Activated T-cell treated with anti-CD3 and anti-CD28 coated beads for 24 hours (primary cell): ENCODE measurements around the gene SUMO2.
"Not testable (repeated sequence)": the region's sequence is repeated elsewhere in the genome, so short reads cannot be mapped to it uniquely, and the experiment has no call there.

Source experiments
- DNase-seq: peaks from one replicate; pipeline ENCODE4 v3.0.0-alpha.2; 2020; ENCODE audit warnings: low read depth

SUMO2 gene

DNA sequence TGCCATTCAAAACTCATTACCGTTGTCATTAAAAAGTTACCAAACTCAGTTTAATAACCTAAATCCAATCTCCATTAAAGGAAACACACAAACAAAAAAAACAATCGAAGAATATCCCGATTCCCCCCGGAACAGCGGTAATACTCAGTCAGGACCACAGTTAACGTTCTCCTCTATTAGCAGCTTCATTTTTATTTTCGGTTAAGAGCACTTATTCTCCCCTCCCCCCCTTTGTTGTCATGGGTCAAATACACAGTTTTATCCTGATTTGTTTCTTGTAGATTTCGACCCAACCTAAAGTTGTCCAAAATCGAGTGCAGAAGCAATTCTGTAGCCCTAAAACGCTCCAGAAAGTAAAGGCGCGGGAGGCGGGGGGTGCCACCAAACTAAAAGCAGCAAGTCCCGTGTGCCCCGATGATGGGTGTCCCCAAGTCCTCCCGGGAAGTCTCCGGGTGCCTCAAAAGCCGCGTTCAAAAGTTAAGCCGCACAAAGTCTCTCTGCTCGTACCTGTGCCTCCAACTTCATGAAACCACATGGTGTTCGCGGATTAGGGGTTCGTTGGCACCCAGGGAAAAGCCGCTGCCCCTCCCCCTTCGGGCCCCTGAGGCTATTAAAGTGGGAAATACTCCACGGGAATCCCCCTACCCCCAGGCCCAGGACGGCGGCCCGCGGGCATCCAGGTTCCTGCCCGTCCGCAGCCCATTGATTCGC lies 996 bp downstream of the SUMO2 start:
- peak; percentile 16 for DNase-seq

- no peak for DNase-seq
Measured at GRCh38 chr17:75181110-75181509, 1.6 kb downstream of the SUMO2 start.

- no peak for DNase-seq
Measured at GRCh38 chr17:75178453-75178852, 4.3 kb downstream of the SUMO2 start.

DNA sequence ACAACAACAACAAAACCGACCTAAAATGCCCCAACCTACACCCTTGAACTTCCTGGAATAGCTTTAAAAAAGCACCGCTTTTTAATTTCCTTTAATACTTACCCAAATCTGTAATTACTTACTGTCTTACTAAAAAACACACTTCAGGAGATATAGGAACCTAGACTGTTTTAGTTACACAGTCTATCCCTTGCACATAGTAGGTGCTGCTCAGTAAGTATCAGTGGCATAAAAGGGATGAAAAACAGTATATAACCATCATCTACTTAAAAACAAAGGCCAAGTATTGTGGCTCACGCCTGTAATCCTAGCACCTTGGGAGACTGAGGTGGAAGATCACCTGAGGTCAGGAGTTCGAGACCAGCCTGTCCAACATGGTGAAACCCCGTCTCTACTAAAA lies 6.1 kb downstream of the SUMO2 start:
- DNase-seq: no peak

GRCh38 chr17:75174996-75175395 lies 7.8 kb downstream of the SUMO2 start:
- DNase-seq: no peak

DNA sequence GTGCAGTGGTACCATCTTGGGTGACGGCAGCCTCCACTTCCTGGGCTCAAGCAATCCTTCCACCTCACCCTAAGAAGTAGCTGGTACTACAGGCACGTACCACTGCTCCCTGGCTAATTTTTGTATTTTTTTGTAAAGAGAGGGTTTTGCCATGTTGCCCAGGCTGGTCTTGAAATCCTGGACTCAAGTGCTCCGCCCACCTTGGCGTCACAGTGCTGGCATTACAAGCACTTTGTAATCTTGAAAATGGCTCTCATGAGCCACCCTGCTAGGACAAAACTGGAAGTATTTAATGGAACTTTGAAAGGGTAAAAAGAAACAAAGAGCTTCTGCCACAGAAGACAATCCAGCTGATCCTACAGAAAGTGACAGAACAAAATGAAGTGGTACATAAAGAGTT lies 9.2 kb downstream of the SUMO2 start:
- no peak for DNase-seq

- DNase-seq: no peak
Measured at GRCh38 chr17:75168998-75169397, 13.8 kb downstream of the SUMO2 start.

- DNase-seq: not testable (repeated sequence)
Measured at GRCh38 chr17:75164606-75165005, 18.2 kb downstream of the SUMO2 start.

DNA sequence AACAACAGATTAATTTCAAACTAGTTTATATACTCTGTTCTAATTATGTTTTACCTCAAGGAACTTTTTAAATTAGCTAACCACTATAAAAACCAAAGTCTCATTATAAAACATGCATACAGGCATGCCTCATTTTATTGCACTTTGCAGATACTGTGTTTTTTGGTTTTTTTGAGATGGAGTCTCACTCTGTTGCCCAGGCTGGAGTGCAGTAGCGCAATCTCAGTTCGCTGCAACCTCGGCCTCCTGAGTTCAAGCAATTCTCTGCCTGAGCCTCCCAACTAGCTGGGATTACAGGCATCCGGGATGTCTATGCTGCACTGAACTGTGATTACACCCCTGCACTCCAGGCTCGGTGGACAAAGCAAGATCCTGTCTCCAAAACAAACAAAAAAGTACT lies 19.7 kb downstream of the SUMO2 start:
- DNase-seq: no peak

GRCh38 chr17:75160211-75160610 lies 22.5 kb downstream of the SUMO2 start:
- no peak for DNase-seq

GRCh38 chr17:75159196-75160031 lies 23.3 kb downstream of the SUMO2 start:
- no peak for DNase-seq

DNA sequence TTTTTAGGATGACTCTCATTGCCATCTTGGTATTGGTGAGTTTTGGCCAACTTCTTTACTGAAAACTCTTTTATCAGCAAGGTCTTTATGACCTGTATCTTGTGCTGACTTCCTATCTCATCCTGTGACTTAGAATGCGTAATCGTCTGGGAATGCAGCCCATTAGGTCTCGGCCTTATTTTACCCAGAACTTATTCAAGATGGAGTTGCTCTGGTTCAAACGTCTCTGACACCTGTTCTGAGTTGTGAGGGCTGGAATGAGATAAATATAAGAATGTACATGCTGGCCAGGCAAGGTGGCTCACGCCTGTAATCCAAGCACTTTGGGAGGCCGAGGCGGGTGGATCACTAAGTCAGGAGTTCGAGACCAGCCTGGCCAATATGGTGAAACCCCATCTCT lies 24.3 kb downstream of the SUMO2 start:
- not testable (repeated sequence) for DNase-seq

DNA sequence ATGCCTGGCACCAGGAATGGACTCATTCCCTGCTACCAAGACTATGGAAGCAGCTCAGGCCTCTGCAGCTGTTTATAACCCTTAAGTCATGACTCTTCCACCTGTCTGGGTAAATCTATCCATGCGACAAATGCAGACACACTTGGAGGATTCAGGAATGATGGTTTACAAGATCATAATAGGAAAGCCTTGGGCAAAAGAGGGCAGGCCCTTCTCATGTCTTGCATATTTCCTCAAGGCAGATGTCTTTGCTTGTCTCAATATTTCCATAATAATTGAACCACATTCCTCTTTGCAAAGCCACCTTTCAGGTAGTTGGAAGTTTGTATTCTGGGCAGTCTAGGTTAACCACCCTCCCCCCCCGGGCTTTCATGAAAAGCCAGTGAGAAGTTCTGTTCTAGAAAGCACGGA lies 27.6 kb downstream of the SUMO2 start:
- no peak for DNase-seq

DNA sequence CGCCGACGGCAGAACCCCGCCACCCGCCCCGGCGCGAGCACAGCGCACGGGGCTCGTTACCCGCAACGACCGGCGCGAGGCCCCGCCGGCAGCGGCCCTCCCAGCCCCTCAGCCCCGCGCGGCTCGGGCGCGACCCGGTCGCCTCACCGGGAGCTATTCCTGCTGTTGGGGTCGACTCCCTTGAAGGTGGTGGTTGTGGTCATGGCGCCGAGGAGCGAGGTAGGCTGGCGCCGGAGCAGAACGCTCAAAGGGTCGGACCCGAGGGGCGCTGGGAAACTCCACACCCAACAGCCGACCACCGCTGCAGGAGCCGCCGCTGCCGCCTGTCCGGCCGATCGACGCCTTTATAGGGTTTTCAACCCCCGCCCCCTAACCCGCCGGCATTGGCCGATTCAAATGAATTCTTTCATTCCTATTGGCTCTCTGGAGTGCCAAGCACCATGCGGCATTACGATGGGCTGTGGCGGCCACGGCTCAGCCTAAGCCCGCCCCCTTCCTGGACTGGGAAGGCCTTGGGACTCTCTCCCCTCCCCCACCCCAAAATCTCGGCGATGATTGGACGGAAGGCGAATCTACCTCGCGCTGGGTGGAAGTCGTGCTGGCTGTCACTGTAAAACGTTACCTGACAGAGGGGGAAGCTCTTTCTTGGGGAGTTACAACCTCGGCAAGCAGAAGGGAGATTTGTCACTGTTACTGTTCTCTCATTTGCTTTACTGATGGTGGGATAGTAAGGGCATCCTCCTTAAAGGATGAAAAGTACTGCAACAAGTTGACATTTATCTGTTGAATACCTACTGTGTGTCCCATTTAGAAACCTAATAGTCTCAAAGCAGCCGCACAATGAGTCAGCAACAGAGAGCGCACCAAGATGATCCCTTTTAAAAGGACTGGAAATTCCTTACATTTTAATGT lies 28.3 kb downstream of the SUMO2 start, which contains the start of gene JPT1:
TSS of gene JPT1 (minus strand) at position 318 of the 912 bp plus-strand sequence. CDS start at position 203, 115 bp downstream.
- DNase-seq: peak; percentile 97

GRCh38 chr17:75153780-75154194 lies 29.0 kb downstream of the SUMO2 start:
- peak; percentile 8 for DNase-seq

- DNase-seq: no peak
Measured at GRCh38 chr17:75152922-75153779, 29.6 kb downstream of the SUMO2 start.

DNA sequence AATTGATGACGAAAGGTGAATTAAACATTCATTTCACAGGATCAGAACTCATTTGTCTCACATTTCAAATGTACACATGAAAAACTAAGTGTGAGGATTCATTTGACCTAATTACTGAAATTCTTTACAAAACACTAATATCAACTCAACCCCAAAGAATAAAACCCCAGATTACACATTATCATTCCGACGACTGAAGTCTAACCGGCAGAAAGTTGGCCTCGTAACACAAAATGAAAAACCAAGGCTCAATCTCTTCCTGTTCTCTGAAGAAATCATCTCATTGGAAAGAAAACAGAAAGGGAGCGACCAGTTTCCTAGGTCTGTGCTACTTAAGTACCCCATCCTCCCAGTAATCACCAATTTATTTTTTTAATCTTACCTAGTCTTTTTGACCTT lies 30.2 kb downstream of the SUMO2 start:
- no peak for DNase-seq

GRCh38 chr17:75151930-75152329 lies 30.8 kb downstream of the SUMO2 start:
- DNase-seq: no peak

DNA sequence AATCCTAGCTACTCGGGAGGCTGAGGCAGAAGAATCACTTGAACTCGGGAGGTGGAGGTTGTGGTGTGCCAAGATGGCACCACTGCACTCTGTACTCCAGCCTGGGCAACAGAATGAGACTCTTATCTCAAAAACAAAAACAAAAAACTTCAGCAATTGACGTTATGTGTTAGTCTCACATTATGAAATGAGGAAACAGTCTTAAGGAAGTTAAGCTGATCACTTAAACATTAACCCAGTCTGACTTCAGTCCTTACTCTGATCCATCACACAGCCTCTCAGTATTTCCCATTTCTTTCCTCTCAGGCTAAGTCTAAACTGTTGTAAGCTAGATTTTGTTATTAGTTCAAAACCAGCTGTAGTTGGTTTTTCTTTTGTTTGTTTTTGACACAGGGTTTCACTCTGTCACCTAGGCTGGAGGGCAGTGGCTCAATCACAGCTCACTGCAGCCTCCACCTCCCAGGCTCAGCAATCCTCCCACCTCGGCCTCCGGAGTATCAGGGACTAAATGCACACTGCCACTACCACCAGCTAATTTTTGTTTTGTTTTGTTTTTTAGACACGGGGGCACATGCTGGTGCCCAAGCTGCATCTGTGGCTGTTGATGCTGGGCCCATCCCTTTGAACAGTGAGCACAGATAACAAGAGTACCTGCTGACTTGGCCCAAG lies 34.7 kb downstream of the SUMO2 start:
- no peak for DNase-seq

GRCh38 chr17:75146592-75146991 lies 36.2 kb downstream of the SUMO2 start:
- no peak for DNase-seq
